Neural cell (in vitro differentiated cells): ENCODE measurements around the gene APAF1. TPM values are rescaled to one million over a fixed set of nuclear protein-coding genes. Genes with fewer than 3 reads are reported as not detected.

Source experiments
- H2AFZ ChIP-seq: fragments of 200-600, 300-800 bp; sonication (generic), shearing (Covaris generic); 2 replicates; pipeline ENCODE4 v1.6.0; 2014; ENCODE audit warnings: low read depth, mild to moderate bottlenecking, antibody characterized with exemption, low read length, moderate library complexity
- H3F3A ChIP-seq: fragments of 200-600 bp; shearing (Covaris generic); 2 replicates; pipeline ENCODE4 v1.6.1; 2016; ENCODE audit warnings: mild to moderate bottlenecking, moderate library complexity, mixed read lengths, antibody characterized with exemption, low read length; ENCODE audit not compliant: insufficient read depth, poor library complexity, severe bottlenecking
- H3K27ac ChIP-seq: fragments of 200-600, 300-800 bp; sonication (generic), shearing (Covaris generic); 2 replicates; pipeline ENCODE4 v1.5.1; 2014; ENCODE audit warnings: mild to moderate bottlenecking, low read length, moderate library complexity
- H3K27me3 ChIP-seq: fragments of 300-800, 200-600 bp; sonication (generic), shearing (Covaris generic); 2 replicates; pipeline ENCODE4 v1.6.0; 2014; ENCODE audit warnings: mild to moderate bottlenecking, low read depth, low read length, moderate library complexity; ENCODE audit not compliant: insufficient read depth
- H3K36me3 ChIP-seq: fragments of 300-800, 200-600 bp; sonication (generic), shearing (Covaris generic); 2 replicates; pipeline ENCODE4 v1.5.1; 2014; ENCODE audit warnings: mild to moderate bottlenecking, antibody characterized with exemption, low read length, moderate library complexity; ENCODE audit not compliant: insufficient read depth
- H3K4me2 ChIP-seq: fragments of 300-800, 200-600 bp; sonication (generic), shearing (Covaris generic); 2 replicates; pipeline ENCODE4 v1.6.0; 2014; ENCODE audit warnings: mild to moderate bottlenecking, low read length
- H3K4me3 ChIP-seq: fragments of 300-800, 200-600 bp; sonication (generic), shearing (Covaris generic); 2 replicates; pipeline ENCODE4 v1.5.1; 2014; ENCODE audit warnings: mild to moderate bottlenecking, low read length, moderate library complexity
- H3K79me2 ChIP-seq: fragments of 200-600 bp; shearing (Covaris generic); replicated peaks from 2 replicates; pipeline ENCODE4 v1.6.0; 2014; ENCODE audit warnings: mild to moderate bottlenecking, low read length, moderate library complexity; ENCODE audit not compliant: insufficient read depth
- H3K9ac ChIP-seq: fragments of 300-800, 200-600 bp; sonication (generic), shearing (Covaris generic); 2 replicates; pipeline ENCODE4 v1.6.1; 2016; ENCODE audit warnings: mild to moderate bottlenecking, low read length, mixed read lengths
- H3K9me2 ChIP-seq: fragments of 200-600 bp; shearing (Covaris generic); 2 replicates; pipeline ENCODE4 v1.6.1; 2016; ENCODE audit warnings: mild to moderate bottlenecking, low read length, mixed read lengths; ENCODE audit not compliant: insufficient read depth
- H3K9me3 ChIP-seq: fragments of 200-600, 300-800 bp; sonication (generic), shearing (Covaris generic); 2 replicates; pipeline ENCODE4 v1.6.1; 2016; ENCODE audit warnings: mild to moderate bottlenecking, mixed run types, low read length, moderate library complexity, mixed read lengths
- H4K20me1 ChIP-seq: fragments of 200-600 bp; shearing (Covaris generic); 2 replicates; pipeline ENCODE4 v1.6.1; 2016; ENCODE audit warnings: mild to moderate bottlenecking, mixed run types; ENCODE audit not compliant: insufficient read depth
- CTCF ChIP-seq: fragments of 450-650 bp; IDR thresholded peaks from 2 replicates; pipeline ENCODE4 v1.5.1; 2014; ENCODE audit warnings: antibody characterized with exemption, mild to moderate bottlenecking, moderate library complexity; ENCODE audit not compliant: poor library complexity, severe bottlenecking
- EP300 ChIP-seq: fragments of 450-650 bp; conservative IDR thresholded peaks from 2 replicates; pipeline ENCODE4 v1.6.1; 2014; ENCODE audit warnings: antibody characterized with exemption, mild to moderate bottlenecking, moderate library complexity; ENCODE audit not compliant: poor library complexity, severe bottlenecking
- EZH2 ChIP-seq: fragments of 200-600, 300-800 bp; shearing (Covaris generic), sonication (generic); IDR thresholded peaks from 2 replicates; pipeline ENCODE4 v1.6.1; 2014; ENCODE audit warnings: antibody characterized with exemption, low read length, borderline replicate concordance, mild to moderate bottlenecking; ENCODE audit not compliant: insufficient read depth, poor library complexity, severe bottlenecking
- MXI1 ChIP-seq: fragments of 450-650 bp; conservative IDR thresholded peaks from 2 replicates; pipeline ENCODE4 v1.6.1; 2014; ENCODE audit warnings: antibody characterized with exemption, mild to moderate bottlenecking; ENCODE audit not compliant: poor library complexity, severe bottlenecking
- POLR2AphosphoS5 ChIP-seq: IDR thresholded peaks from 2 replicates; pipeline ENCODE4 v1.6.1; 2012
- RAD21 ChIP-seq: fragments of 450-650 bp; conservative IDR thresholded peaks from 2 replicates; pipeline ENCODE4 v1.6.1; 2014; ENCODE audit warnings: antibody characterized with exemption, mild to moderate bottlenecking, moderate library complexity
- REST ChIP-seq: IDR thresholded peaks from 2 replicates; pipeline ENCODE4 v1.6.1; 2012; ENCODE audit warnings: borderline replicate concordance
- SMC3 ChIP-seq: fragments of 450-650 bp; conservative IDR thresholded peaks from 2 replicates; pipeline ENCODE4 v1.6.1; 2014; ENCODE audit warnings: antibody characterized with exemption, mild to moderate bottlenecking, moderate library complexity; ENCODE audit not compliant: poor library complexity
- TAF1 ChIP-seq: IDR thresholded peaks from 2 replicates; pipeline ENCODE4 v1.6.1; 2012; ENCODE audit warnings: low read depth
- polyA plus RNA-seq: library from polyadenylated mRNA; depleted of rRNA; stranded (reverse); fragments of >200 nt; gene quantifications from 2 replicates; pipeline ENCODE4 v1.2.3, GENCODE V29; 2014

Gene APAF1
- polyA plus RNA-seq, 1 donor from 2014 or later: 32.2 TPM

- no peak for TF ChIP-seq EZH2
- no peak for TF ChIP-seq REST
- TF ChIP-seq CTCF: no peak
- TF ChIP-seq TAF1: no peak
- TF ChIP-seq SMC3: no peak
- no peak for TF ChIP-seq RAD21
- no peak for TF ChIP-seq POLR2AphosphoS5
- no peak for TF ChIP-seq EP300
- no peak for TF ChIP-seq MXI1
- no peak overlapping the region for H2AFZ ChIP-seq
Measured at GRCh38 chr12:98669751-98670150, 24.7 kb downstream of the APAF1 start.

GRCh38 chr12:98671459-98671858 lies 26.4 kb downstream of the APAF1 start:
- H4K20me1 ChIP-seq: no peaks in the 10 kb centered on the region
- H3K27ac ChIP-seq: no peak overlapping the region
- no peak overlapping the region for H3K4me2 ChIP-seq
- no peaks in the 10 kb centered on the region for H3K9me3 ChIP-seq
- no peak overlapping the region for H3K4me3 ChIP-seq
- no peak overlapping the region for H3K9ac ChIP-seq
- no peaks in the 10 kb centered on the region for H3K36me3 ChIP-seq
- no peaks in the 10 kb centered on the region for H3K9me2 ChIP-seq
- H2AFZ ChIP-seq: no peak overlapping the region
- no peaks in the 10 kb centered on the region for H3K27me3 ChIP-seq
- H3F3A ChIP-seq: no peaks in the 10 kb centered on the region
- H3K79me2 ChIP-seq: no peaks in the 10 kb centered on the region
- TF ChIP-seq POLR2AphosphoS5: no peak
- no peak for TF ChIP-seq RAD21
- no peak for TF ChIP-seq EZH2
- TF ChIP-seq MXI1: no peak

More at GRCh38 chr12:98669751-98670150, 24.7 kb downstream of the APAF1 start:
- H3K9ac ChIP-seq: no peak overlapping the region
- H3K36me3 ChIP-seq: peaks cover 5% of the 10 kb centered on the region
- no peaks in the 10 kb centered on the region for H3K9me2 ChIP-seq
- no peaks in the 10 kb centered on the region for H3K9me3 ChIP-seq
- no peaks in the 10 kb centered on the region for H4K20me1 ChIP-seq
- no peak overlapping the region for H3K27ac ChIP-seq
- no peak overlapping the region for H3K4me2 ChIP-seq
- H3K79me2 ChIP-seq: no peaks in the 10 kb centered on the region
- no peaks in the 10 kb centered on the region for H3K27me3 ChIP-seq
- H3K4me3 ChIP-seq: no peak overlapping the region
- H3F3A ChIP-seq: no peaks in the 10 kb centered on the region

GRCh38 chr12:98674841-98675240 lies 29.8 kb downstream of the APAF1 start:
- H3K36me3 ChIP-seq: no peaks in the 10 kb centered on the region
- no peaks in the 10 kb centered on the region for H3F3A ChIP-seq
- no peak overlapping the region for H3K9ac ChIP-seq

More at GRCh38 chr12:98674841-98675240, 29.8 kb downstream of the APAF1 start:
- Histone ChIP-seq H3K27me3 (no peaks in the 10 kb centered on the region), H4K20me1 (no peaks in the 10 kb centered on the region), H3K4me3 (no peak overlapping the region), H3K79me2 (no peaks in the 10 kb centered on the region), H3K9me2 (no peaks in the 10 kb centered on the region), H3K9me3 (no peaks in the 10 kb centered on the region), H3K4me2 (no peak overlapping the region), H3K27ac (no peak overlapping the region), H2AFZ (no peak overlapping the region)
- TF ChIP-seq RAD21 (no peak), MXI1 (no peak), SMC3 (no peak), CTCF (no peak), REST (no peak), TAF1 (no peak), EZH2 (no peak)
